B cell (primary cell): Measurements from ENCODE around the gene SPEM2. TPM values are rescaled to one million over a fixed set of nuclear protein-coding genes. Genes with fewer than 3 reads are reported as not detected.
A peak's percentile ranks its signal among the peaks of the same experiment; 100 is the strongest.

Experiments used
- ATAC-seq: fragments of 200-7000 bp; cut with Tn5 transposase; one replicate; pipeline ENCODE4 v1.10.0; 2021; ENCODE audit warnings: low read depth, mild to moderate bottlenecking, moderate number of reproducible peaks, moderate library complexity
- CTCF ChIA-PET: fragments of 350-600 bp; sonication (Branson Sonifier 250); formaldehyde crosslinking; loops from one replicate; lab custom pipeline; 2021; ENCODE audit warnings: antibody characterized with exemption, inconsistent platforms; lab: Charles Lee
- POLR2A ChIA-PET: fragments of 350-600 bp; sonication (Branson Sonifier 250); formaldehyde crosslinking; loops from one replicate; lab custom pipeline; 2021; ENCODE audit warnings: antibody characterized with exemption; lab: Charles Lee
- DNase-seq: peaks from one replicate; pipeline ENCODE4 v3.0.0; 2013
- H2AFZ ChIP-seq: 2 replicates; pipeline ENCODE4 v1.6.1; 2012; ENCODE audit warnings: mild to moderate bottlenecking, low read depth, low read length; ENCODE audit not compliant: insufficient read depth, poor library complexity, severe bottlenecking
- H3K27ac ChIP-seq, 2 donors: 1 replicate in 1 of 2; 2 replicates in 1 of 2; pipeline ENCODE4 v1.5.1; 2012 to 2013; ENCODE audit warnings: low read length in 2 of 2, mild to moderate bottlenecking in 2 of 2, moderate library complexity in 1 of 2
- H3K27me3 ChIP-seq, 4 experiments: fragments of 200-600 bp in 1 of 4; sonication (generic) in 1 of 4; replicated peaks in 1 of 4; 1 replicate in 2 of 4; 2 replicates in 2 of 4; pipeline versions ENCODE4 v1.6.1 to v1.7.0; 2013 to 2016; ENCODE audit warnings: low read length in 3 of 4, mild to moderate bottlenecking in 2 of 4, mixed read lengths in 1 of 4, moderate library complexity in 1 of 4; ENCODE audit not compliant: insufficient read depth in 4 of 4, control insufficient read depth in 3 of 4; ENCODE audit errors: control extremely low read depth in 1 of 4
- H3K36me3 ChIP-seq, 2 experiments: replicated peaks in 1 of 2; 1 replicate in 1 of 2; 2 replicates in 1 of 2; pipeline versions ENCODE4 v1.6.1 to v1.7.1; 2013; ENCODE audit warnings: low read length in 1 of 2; ENCODE audit not compliant: insufficient read depth in 2 of 2, control insufficient read depth in 1 of 2; ENCODE audit errors: control extremely low read depth in 1 of 2, extremely low read depth in 1 of 2
- H3K4me1 ChIP-seq, 2 donors: fragments of 200-600 bp in 1 of 2; sonication (generic) in 1 of 2; 1 replicate in 1 of 2; 2 replicates in 1 of 2; pipeline versions ENCODE4 v1.5.1 to v1.6.1; 2013 to 2017; ENCODE audit warnings: low read length in 2 of 2; ENCODE audit not compliant: control insufficient read depth in 2 of 2, insufficient read depth in 2 of 2
- H3K4me2 ChIP-seq: replicated peaks from 2 replicates; pipeline ENCODE3; 2012; ENCODE audit warnings: mild to moderate bottlenecking, low read depth, low read length; ENCODE audit not compliant: poor library complexity, severe bottlenecking
- H3K4me3 ChIP-seq, 5 experiments: fragments of 200-600 bp in 1 of 5; sonication (generic) in 1 of 5; 1 replicate in 3 of 5; 2 replicates in 2 of 5; pipeline versions ENCODE4 v1.5.1 to v1.7.0; 2011 to 2016; ENCODE audit warnings: low read length in 4 of 5, mild to moderate bottlenecking in 4 of 5, low read depth in 2 of 5, control low read depth in 1 of 5, moderate library complexity in 1 of 5; ENCODE audit not compliant: insufficient read depth in 1 of 5; ENCODE audit errors: control extremely low read depth in 1 of 5, extremely low read depth in 1 of 5
- H3K79me2 ChIP-seq: fragments of 200-600 bp; sonication (generic); one replicate; pipeline ENCODE4 v1.6.0; 2016; ENCODE audit warnings: low read length; ENCODE audit not compliant: control insufficient read depth, insufficient read depth
- H3K9ac ChIP-seq: fragments of 200-600 bp; sonication (generic); 2 replicates; pipeline ENCODE4 v1.6.1; 2017; ENCODE audit warnings: mild to moderate bottlenecking, low read length, moderate library complexity
- H3K9me3 ChIP-seq, 3 donors: one replicate each; pipeline versions ENCODE4 v1.6.1 to v1.7.1; 2013; ENCODE audit warnings: low read length in 2 of 3; ENCODE audit not compliant: control insufficient read depth in 2 of 3, insufficient read depth in 1 of 3; ENCODE audit errors: control extremely low read depth in 1 of 3
- H4K20me1 ChIP-seq: 2 replicates; pipeline ENCODE4 v1.6.0; 2012; ENCODE audit warnings: mild to moderate bottlenecking, low read length; ENCODE audit not compliant: insufficient read depth, control insufficient read depth, poor library complexity, severe bottlenecking
- H3K27ac Mint-ChIP-seq: one replicate; pipeline ENCODE4 v1.8.0; 2021; ENCODE audit warnings: mixed read lengths
- H3K27me3 Mint-ChIP-seq: one replicate; pipeline ENCODE4 v1.8.0; 2021; ENCODE audit warnings: mixed read lengths
- H3K4me1 Mint-ChIP-seq: one replicate; pipeline ENCODE4 v1.8.0; 2021; ENCODE audit warnings: mixed read lengths
- H3K4me3 Mint-ChIP-seq: one replicate; pipeline ENCODE4 v1.8.0; 2021; ENCODE audit warnings: mixed read lengths
- H3K9me3 Mint-ChIP-seq: one replicate; pipeline ENCODE4 v1.8.0; 2022; ENCODE audit warnings: mixed read lengths; ENCODE audit not compliant: insufficient read depth
- EZH2 ChIP-seq: IDR thresholded peaks from 2 replicates; pipeline ENCODE4 v1.6.1; 2012; ENCODE audit warnings: borderline replicate concordance, low read depth, mild to moderate bottlenecking, moderate library complexity, low read length; ENCODE audit not compliant: insufficient read depth, poor library complexity, severe bottlenecking
- WGBS: methylation state at CpG from one replicate; pipeline ENCODE4 v1.1.5; 2013; ENCODE audit warnings: missing lambda C conversion rate; ENCODE audit not compliant: insufficient coverage; 5-methylcytosine and 5-hydroxymethylcytosine counted together
- intact Hi-C: fragments of 100-400 bp; cut with micrococcal nuclease; formaldehyde crosslinking; loops from one replicate; pipeline ENCODE4 v1.10.0; 2022
- polyA plus RNA-seq: library from polyadenylated mRNA; depleted of rRNA; stranded (reverse); fragments of >200 nt; gene quantifications from 2 replicates; pipeline ENCODE4 v1.2.3, GENCODE V29; 2012
- total RNA-seq, 2 donors: library from RNA; stranded (reverse); fragments of 120-200 nt in 1 of 2; gene quantifications; 1 replicate in 1 of 2; 2 replicates in 1 of 2; pipeline versions ENCODE4 v1.2.3 to v1.2.4, GENCODE V29; 2013 to 2022
- TF ChIP-seq, protein P1 (sequence below): fragments of 200-600 bp; IDR thresholded peaks from one replicate; pipeline ENCODE4 v1.8.0; 2022; ENCODE audit warnings: antibody characterized with exemption, mild to moderate bottlenecking

SPEM2 gene
- total and polyA plus RNA-seq, 2 donors (not counting 1 experiment from before 2014, with no cell fraction given) = not detected

DNA sequence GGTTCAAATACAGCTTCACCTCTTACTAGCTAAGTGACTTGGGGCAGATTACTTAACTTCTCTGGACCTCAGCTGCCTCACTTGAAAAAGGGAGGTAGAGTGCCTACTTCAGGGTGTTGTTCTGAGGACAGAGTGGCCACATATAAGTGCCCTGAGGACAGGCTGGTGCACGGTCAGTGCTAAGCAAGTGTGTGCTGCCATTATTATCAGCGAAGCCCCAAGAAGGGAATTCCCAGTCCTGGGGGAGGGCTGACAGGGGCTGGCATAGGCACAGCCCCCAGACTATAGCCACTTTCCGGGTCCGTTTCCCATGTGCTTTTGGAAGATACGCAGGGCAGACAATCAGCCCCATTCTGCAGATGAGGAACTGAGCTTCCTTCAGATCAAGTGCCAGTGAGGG lies 51.5 kb downstream of the SPEM2 start:
- peaks cover 60% of the 10 kb centered on the region for H4K20me1 ChIP-seq
- H3K4me1 Mint-ChIP-seq = peaks cover 56% of the 10 kb centered on the region
- intact Hi-C loops = no loop called here
- DNase-seq (no peak), ATAC-seq (no peak)
- peak overlapping the region; percentile 50 for H3K27ac Mint-ChIP-seq
- H2AFZ ChIP-seq = no peak overlapping the region
- H3K4me3 Mint-ChIP-seq = peak overlapping the region; percentile 96
- H3K9me3 ChIP-seq = no peaks in the 10 kb centered on the region
- H3K27me3 Mint-ChIP-seq = no peaks in the 10 kb centered on the region
- CTCF ChIA-PET = interaction anchor here (0.9 to 1.5 kb wide), 6 partner anchors 8 to 121 kb away, joined by 3 to 5 read pairs (median 3); no protein-coding TSS in a partner anchor
- no peak overlapping the region for H3K4me3 ChIP-seq
- peak overlapping the region; percentile 93 for H3K4me2 ChIP-seq
- no peaks in the 10 kb centered on the region for H3K36me3 ChIP-seq
- POLR2A ChIA-PET = interaction anchor here (0.7 kb wide), 1 partner anchor 11 kb away, joined by 3 read pairs; no protein-coding TSS in a partner anchor
- H3K27me3 ChIP-seq = no peaks in the 10 kb centered on the region
- H3K9ac ChIP-seq = no peak overlapping the region
- no peak overlapping the region for H3K27ac ChIP-seq
- no peaks in the 10 kb centered on the region for H3K9me3 Mint-ChIP-seq
- WGBS = 97% methylated on average over 5 of the region's 5 CpGs
- H3K79me2 ChIP-seq = peaks cover 91% of the 10 kb centered on the region
- H3K4me1 ChIP-seq = peaks cover 26 to 42% of the 10 kb centered on the region in 2 donors
- TF ChIP-seq, protein P1, sequence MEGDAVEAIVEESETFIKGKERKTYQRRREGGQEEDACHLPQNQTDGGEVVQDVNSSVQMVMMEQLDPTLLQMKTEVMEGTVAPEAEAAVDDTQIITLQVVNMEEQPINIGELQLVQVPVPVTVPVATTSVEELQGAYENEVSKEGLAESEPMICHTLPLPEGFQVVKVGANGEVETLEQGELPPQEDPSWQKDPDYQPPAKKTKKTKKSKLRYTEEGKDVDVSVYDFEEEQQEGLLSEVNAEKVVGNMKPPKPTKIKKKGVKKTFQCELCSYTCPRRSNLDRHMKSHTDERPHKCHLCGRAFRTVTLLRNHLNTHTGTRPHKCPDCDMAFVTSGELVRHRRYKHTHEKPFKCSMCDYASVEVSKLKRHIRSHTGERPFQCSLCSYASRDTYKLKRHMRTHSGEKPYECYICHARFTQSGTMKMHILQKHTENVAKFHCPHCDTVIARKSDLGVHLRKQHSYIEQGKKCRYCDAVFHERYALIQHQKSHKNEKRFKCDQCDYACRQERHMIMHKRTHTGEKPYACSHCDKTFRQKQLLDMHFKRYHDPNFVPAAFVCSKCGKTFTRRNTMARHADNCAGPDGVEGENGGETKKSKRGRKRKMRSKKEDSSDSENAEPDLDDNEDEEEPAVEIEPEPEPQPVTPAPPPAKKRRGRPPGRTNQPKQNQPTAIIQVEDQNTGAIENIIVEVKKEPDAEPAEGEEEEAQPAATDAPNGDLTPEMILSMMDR = no peak
- no peak for TF ChIP-seq EZH2

Other genes with a start within 250 kb of the SPEM2 start
Only the 30 nearest of the 39 such genes appear.
- gene GABARAP, start 183.2 kb upstream of the SPEM2 start, total RNA-seq = 350 and 371 TPM in 2 replicates
- 201 and 323 TPM in 2 replicates for gene GABARAP, start 183.2 kb upstream of the SPEM2 start, polyA plus RNA-seq
- gene CTDNEP1, start 173.9 kb upstream of the SPEM2 start, total RNA-seq = 160 and 162 TPM in 2 replicates
- 108 and 125 TPM in 2 replicates for gene CTDNEP1, start 173.9 kb upstream of the SPEM2 start, polyA plus RNA-seq
- 42.2 and 48.0 TPM in 2 replicates for gene ELP5, start 173.4 kb upstream of the SPEM2 start, total RNA-seq
- 69.9 and 77.9 TPM in 2 replicates for gene ELP5, start 173.4 kb upstream of the SPEM2 start, polyA plus RNA-seq
- 1.2 TPM in 2 replicates for gene CLDN7, start 163.1 kb upstream of the SPEM2 start, total RNA-seq
- gene CLDN7, start 163.1 kb upstream of the SPEM2 start, polyA plus RNA-seq = 5.8 and 10.8 TPM in 2 replicates
- gene SLC2A4, start 143.9 kb upstream of the SPEM2 start, total RNA-seq = not detected in 2 replicates
- gene SLC2A4, start 143.9 kb upstream of the SPEM2 start, polyA plus RNA-seq = not detected in 2 replicates
- gene YBX2, start 131.0 kb upstream of the SPEM2 start, total RNA-seq = 0.22 TPM in 1 of 2 replicates, not detected in the other
- 0.15 TPM in 1 of 2 replicates, not detected in the other for gene YBX2, start 131.0 kb upstream of the SPEM2 start, polyA plus RNA-seq
- 233 and 236 TPM in 2 replicates for gene EIF5A, start 118.0 kb upstream of the SPEM2 start, total RNA-seq
- 576 and 769 TPM in 2 replicates for gene EIF5A, start 118.0 kb upstream of the SPEM2 start, polyA plus RNA-seq
- 128 and 137 TPM in 2 replicates for gene GPS2, start 110.3 kb upstream of the SPEM2 start, total RNA-seq
- 209 and 225 TPM in 2 replicates for gene GPS2, start 110.3 kb upstream of the SPEM2 start, polyA plus RNA-seq
- 85.2 and 89.2 TPM in 2 replicates for gene NEURL4, start 96.3 kb upstream of the SPEM2 start, total RNA-seq
- 54.6 and 82.6 TPM in 2 replicates for gene NEURL4, start 96.3 kb upstream of the SPEM2 start, polyA plus RNA-seq
- 371 and 392 TPM in 2 replicates for gene ACAP1, start 89.1 kb upstream of the SPEM2 start, total RNA-seq
- 412 and 471 TPM in 2 replicates for gene ACAP1, start 89.1 kb upstream of the SPEM2 start, polyA plus RNA-seq
- gene KCTD11, start 73.5 kb upstream of the SPEM2 start, total RNA-seq = 13.4 and 15.4 TPM in 2 replicates
- gene KCTD11, start 73.5 kb upstream of the SPEM2 start, polyA plus RNA-seq = 3.1 and 4.3 TPM in 2 replicates
- gene TMEM95, start 70.5 kb upstream of the SPEM2 start, total RNA-seq = 0.25 TPM in 1 of 2 replicates, not detected in the other
- not detected in 2 replicates for gene TMEM95, start 70.5 kb upstream of the SPEM2 start, polyA plus RNA-seq
- 10.0 and 11.7 TPM in 2 replicates for gene TNK1, start 44.5 kb upstream of the SPEM2 start, total RNA-seq
- 22.5 and 23.7 TPM in 2 replicates for gene TNK1, start 44.5 kb upstream of the SPEM2 start, polyA plus RNA-seq
- gene PLSCR3, start 31.1 kb upstream of the SPEM2 start, total RNA-seq = 31.1 and 31.6 TPM in 2 replicates
- 82.3 and 122 TPM in 2 replicates for gene PLSCR3, start 31.1 kb upstream of the SPEM2 start, polyA plus RNA-seq
- gene TMEM256, start 21.5 kb upstream of the SPEM2 start, total RNA-seq = 64.5 and 67.8 TPM in 2 replicates
- 29.2 and 65.4 TPM in 2 replicates for gene TMEM256, start 21.5 kb upstream of the SPEM2 start, polyA plus RNA-seq
- gene NLGN2, start 17.8 kb upstream of the SPEM2 start, total RNA-seq = 1.7 and 3.4 TPM in 2 replicates
- gene NLGN2, start 17.8 kb upstream of the SPEM2 start, polyA plus RNA-seq = 0.52 and 0.68 TPM in 2 replicates
- gene SPEM1, start 5.3 kb upstream of the SPEM2 start, total RNA-seq = not detected in 2 replicates
- gene SPEM1, start 5.3 kb upstream of the SPEM2 start, polyA plus RNA-seq = not detected in 2 replicates
- not detected in 2 replicates for gene SPEM3, start 3.2 kb downstream of the SPEM2 start, total RNA-seq
- gene SPEM3, start 3.2 kb downstream of the SPEM2 start, polyA plus RNA-seq = not detected in 2 replicates
- gene TMEM102, start 9.8 kb downstream of the SPEM2 start, total RNA-seq = 17.7 and 19.1 TPM in 2 replicates
- 5.9 and 10.8 TPM in 2 replicates for gene TMEM102, start 9.8 kb downstream of the SPEM2 start, polyA plus RNA-seq
- gene FGF11, start 13.9 kb downstream of the SPEM2 start, total RNA-seq = 2.8 and 4.6 TPM in 2 replicates
- gene FGF11, start 13.9 kb downstream of the SPEM2 start, polyA plus RNA-seq = 2.7 and 3.3 TPM in 2 replicates
- gene CHRNB1, start 19.4 kb downstream of the SPEM2 start, total RNA-seq = 6.2 and 6.6 TPM in 2 replicates
- 5.8 and 7.2 TPM in 2 replicates for gene CHRNB1, start 19.4 kb downstream of the SPEM2 start, polyA plus RNA-seq
- gene ZBTB4, start 54.0 kb downstream of the SPEM2 start, total RNA-seq = 59.4 and 62.4 TPM in 2 replicates
- 16.0 and 19.2 TPM in 2 replicates for gene ZBTB4, start 54.0 kb downstream of the SPEM2 start, polyA plus RNA-seq
- gene SLC35G6, start 55.8 kb downstream of the SPEM2 start, total RNA-seq = 0.30 TPM in 1 of 2 replicates, not detected in the other
- gene SLC35G6, start 55.8 kb downstream of the SPEM2 start, polyA plus RNA-seq = 0.04 TPM in 1 of 2 replicates, not detected in the other
- gene POLR2A, start 58.8 kb downstream of the SPEM2 start, total RNA-seq = 225 and 240 TPM in 2 replicates
- gene POLR2A, start 58.8 kb downstream of the SPEM2 start, polyA plus RNA-seq = 56.5 and 77.6 TPM in 2 replicates
- gene TNFSF12, start 123.4 kb downstream of the SPEM2 start, total RNA-seq = 40.6 and 44.5 TPM in 2 replicates
- gene TNFSF12, start 123.4 kb downstream of the SPEM2 start, polyA plus RNA-seq = 31.7 and 53.4 TPM in 2 replicates
- gene TNFSF13, start 133.1 kb downstream of the SPEM2 start, total RNA-seq = 14.7 and 16.0 TPM in 2 replicates
- 18.1 and 20.2 TPM in 2 replicates for gene TNFSF13, start 133.1 kb downstream of the SPEM2 start, polyA plus RNA-seq
- 44.4 and 45.1 TPM in 2 replicates for gene SENP3, start 136.3 kb downstream of the SPEM2 start, total RNA-seq
- 54.1 and 57.1 TPM in 2 replicates for gene SENP3, start 136.3 kb downstream of the SPEM2 start, polyA plus RNA-seq
- 10.8 and 12.9 TPM in 2 replicates for gene CD68, start 154.0 kb downstream of the SPEM2 start, total RNA-seq
- gene CD68, start 154.0 kb downstream of the SPEM2 start, polyA plus RNA-seq = 0.66 and 3.9 TPM in 2 replicates
- gene MPDU1, start 158.2 kb downstream of the SPEM2 start, total RNA-seq = 29.7 and 31.7 TPM in 2 replicates
- gene MPDU1, start 158.2 kb downstream of the SPEM2 start, polyA plus RNA-seq = 47.8 and 51.5 TPM in 2 replicates
- gene SOX15, start 164.5 kb downstream of the SPEM2 start, total RNA-seq = 0.51 and 0.96 TPM in 2 replicates
- 0.18 and 0.49 TPM in 2 replicates for gene SOX15, start 164.5 kb downstream of the SPEM2 start, polyA plus RNA-seq